GM21528 (cell line): Measurements from ENCODE around the gene BANK1.
"Not testable (repeated sequence)": the region's sequence is repeated elsewhere in the genome, so short reads cannot be mapped to it uniquely, and the experiment has no call there.

Source experiments
- ATAC-seq: cut with Tn5 transposase; IDR thresholded peaks from one replicate; pipeline ENCODE4 v1.9.1; 2021; ENCODE audit warnings: mild to moderate bottlenecking, moderate library complexity; ENCODE audit not compliant: unreplicated experiment, low FRiP score

BANK1 gene

GRCh38 chr4:101870874-101871273, 80.3 kb downstream of the BANK1 start:
- no peak for ATAC-seq

- no peak for ATAC-seq
Measured at GRCh38 chr4:101871962-101872676, 81.6 kb downstream of the BANK1 start.

GRCh38 chr4:101885574-101885973, 95.0 kb downstream of the BANK1 start:
- no peak for ATAC-seq

GRCh38 chr4:101886826-101887225, 96.3 kb downstream of the BANK1 start:
- no peak for ATAC-seq

- ATAC-seq = no peak
Measured at GRCh38 chr4:101888472-101888871, 97.9 kb downstream of the BANK1 start.

GRCh38 chr4:101905527-101905926, 115.0 kb downstream of the BANK1 start:
- ATAC-seq = not testable (repeated sequence)

- ATAC-seq = no peak
Measured at GRCh38 chr4:101910786-101911373, 120.3 kb downstream of the BANK1 start.

- no peak for ATAC-seq
Measured at GRCh38 chr4:101911616-101912015, 121.1 kb downstream of the BANK1 start.

GRCh38 chr4:101914761-101915160, 124.2 kb downstream of the BANK1 start:
- no peak for ATAC-seq

- no peak for ATAC-seq
Measured at GRCh38 chr4:101919373-101919977, 128.9 kb downstream of the BANK1 start.

- ATAC-seq = no peak
Measured at GRCh38 chr4:101921370-101921769, 130.8 kb downstream of the BANK1 start.

- no peak for ATAC-seq
Measured at GRCh38 chr4:101931619-101932018, 141.1 kb downstream of the BANK1 start.

GRCh38 chr4:101933855-101934254, 143.3 kb downstream of the BANK1 start:
- ATAC-seq = no peak

- ATAC-seq = no peak
Measured at GRCh38 chr4:101938836-101939235, 148.3 kb downstream of the BANK1 start.

GRCh38 chr4:101941816-101942358, 151.4 kb downstream of the BANK1 start:
- no peak for ATAC-seq

- ATAC-seq = no peak
Measured at GRCh38 chr4:101942891-101943290, 152.4 kb downstream of the BANK1 start.

GRCh38 chr4:101944649-101945048, 154.1 kb downstream of the BANK1 start:
- ATAC-seq = no peak

GRCh38 chr4:101948055-101948454, 157.5 kb downstream of the BANK1 start:
- no peak for ATAC-seq

GRCh38 chr4:101948951-101949350, 158.4 kb downstream of the BANK1 start:
- ATAC-seq = no peak

- ATAC-seq = no peak
Measured at GRCh38 chr4:101950258-101950979, 159.9 kb downstream of the BANK1 start.

GRCh38 chr4:101952985-101953384, 162.5 kb downstream of the BANK1 start:
- no peak for ATAC-seq
